GM12878 (cell line): ENCODE data around the gene PAIP2. TPM values are rescaled to one million over a fixed set of nuclear protein-coding genes. Genes with fewer than 3 reads are reported as not detected.
A peak's percentile ranks its signal among the peaks of the same experiment; 100 is the strongest.

ENCODE experiments used
- CHD2 ChIP-seq: IDR thresholded peaks from 2 replicates; pipeline ENCODE4 v1.6.1; 2011; ENCODE audit warnings: low read depth, low read length, improper control_type of control experiment, borderline replicate concordance
- CREM ChIP-seq: IDR thresholded peaks from 2 replicates; pipeline ENCODE4 v1.6.1; 2014; ENCODE audit warnings: antibody characterized with exemption, low read depth
- ESRRA ChIP-seq: IDR thresholded peaks from 2 replicates; pipeline ENCODE4 v1.6.1; 2012; ENCODE audit warnings: mild to moderate bottlenecking, low read length, improper control_type of control experiment
- HCFC1 ChIP-seq: fragments of 150-350 bp; IDR thresholded peaks from 2 replicates; pipeline ENCODE4 v1.6.1; 2014; ENCODE audit warnings: low read length
- IKZF1 ChIP-seq: fragments of 450-650 bp; conservative IDR thresholded peaks from 2 replicates; pipeline ENCODE4 v1.6.1; 2017; ENCODE audit warnings: antibody characterized with exemption, mild to moderate bottlenecking
- JUNB ChIP-seq: IDR thresholded peaks from 2 replicates; pipeline ENCODE4 v1.6.1; 2016; ENCODE audit warnings: antibody characterized with exemption, mild to moderate bottlenecking
- NFYA ChIP-seq: IDR thresholded peaks from 2 replicates; pipeline ENCODE4 v1.6.1; 2011; ENCODE audit warnings: low read depth, mild to moderate bottlenecking, low read length, improper control_type of control experiment, borderline replicate concordance
- SMAD5 ChIP-seq: IDR thresholded peaks from 2 replicates; pipeline ENCODE4 v1.6.1; 2016; ENCODE audit warnings: antibody characterized with exemption, low read depth
- SUZ12 ChIP-seq: fragments of 200-600 bp; sonication (generic); IDR thresholded peaks from one replicate; pipeline ENCODE4 v1.6.1; 2018; ENCODE audit warnings: antibody characterized with exemption, mild to moderate bottlenecking; ENCODE audit not compliant: unreplicated experiment
- TCF12 ChIP-seq: IDR thresholded peaks from 2 replicates; pipeline ENCODE4 v1.6.1; 2011; ENCODE audit warnings: low read depth, mild to moderate bottlenecking, low read length
- TCF3 ChIP-seq: IDR thresholded peaks from 2 replicates; pipeline ENCODE4 v1.6.1; 2012; ENCODE audit warnings: low read depth, mild to moderate bottlenecking, low read length, borderline replicate concordance; ENCODE audit not compliant: insufficient read depth
- polyA plus RNA-seq, 11 experiments: library from polyadenylated mRNA; depleted of rRNA in 4 of 11; unstranded in 6 of 11; stranded (reverse) in 5 of 11; fragments of >200 nt; fragmentation: Nextera tagmentation in 4 of 11; fragmentation: Illumina TruSeq in 1 of 11; extraction: Ambion mirVana in 4 of 11; extraction: Trizol in 1 of 11; gene quantifications; 1 replicate in 1 of 11; 2 replicates in 10 of 11; pipeline versions ENCODE4 v1.2.1 to v1.2.3, GENCODE V29; 2011 to 2016; ENCODE audit warnings: inconsistent platforms in 2 of 11, missing spikeins in 2 of 11, low read depth in 1 of 11
- total RNA-seq, 4 experiments: library from RNA; depleted of rRNA in 3 of 4; stranded (reverse); fragments of >200 nt in 3 of 4; fragmentation: Illumina TruSeq in 1 of 4; extraction: Trizol in 1 of 4; gene quantifications; 2 replicates each; pipeline versions ENCODE4 v1.2.1 to v1.2.3, GENCODE V29; 2013 to 2021
- TF ChIP-seq, protein P1 (sequence below): IDR thresholded peaks from 2 replicates; pipeline ENCODE4 v1.6.1; 2011; ENCODE audit warnings: borderline replicate concordance, low read depth, mild to moderate bottlenecking, moderate library complexity, low read length; ENCODE audit not compliant: insufficient read depth, poor library complexity, severe bottlenecking
- TF ChIP-seq, protein P2 (sequence below): IDR thresholded peaks from 2 replicates; pipeline ENCODE4 v1.6.1; 2011; ENCODE audit warnings: low read depth, mild to moderate bottlenecking, low read length, moderate library complexity, borderline replicate concordance; ENCODE audit errors: extremely low read depth
- TF ChIP-seq, protein P3 (sequence below): fragments of 450-650 bp; IDR thresholded peaks from 2 replicates; pipeline ENCODE4 v1.6.1; 2018; ENCODE audit warnings: mild to moderate bottlenecking, low read depth, moderate library complexity; ENCODE audit not compliant: partially characterized antibody
- TF ChIP-seq, protein P4 (sequence below): fragments of 450-650 bp; IDR thresholded peaks from 2 replicates; pipeline ENCODE4 v1.6.1; 2017; ENCODE audit warnings: low read depth, mild to moderate bottlenecking, moderate library complexity
- TF ChIP-seq, protein P5 (sequence below): fragments of 450-650 bp; IDR thresholded peaks from 2 replicates; pipeline ENCODE4 v1.6.1; 2016; ENCODE audit warnings: mild to moderate bottlenecking
- TF ChIP-seq, protein P6 (sequence below): IDR thresholded peaks from 2 replicates; pipeline ENCODE4 v1.6.1; 2012; ENCODE audit warnings: mild to moderate bottlenecking, low read depth, low read length

The PAIP2 gene
- total and polyA plus RNA-seq, 10 of the 15 experiments (the other 5 are each of a cell fraction or from before 2014, with no cell fraction given), result 49.9 to 154 (median 102) TPM

DNA sequence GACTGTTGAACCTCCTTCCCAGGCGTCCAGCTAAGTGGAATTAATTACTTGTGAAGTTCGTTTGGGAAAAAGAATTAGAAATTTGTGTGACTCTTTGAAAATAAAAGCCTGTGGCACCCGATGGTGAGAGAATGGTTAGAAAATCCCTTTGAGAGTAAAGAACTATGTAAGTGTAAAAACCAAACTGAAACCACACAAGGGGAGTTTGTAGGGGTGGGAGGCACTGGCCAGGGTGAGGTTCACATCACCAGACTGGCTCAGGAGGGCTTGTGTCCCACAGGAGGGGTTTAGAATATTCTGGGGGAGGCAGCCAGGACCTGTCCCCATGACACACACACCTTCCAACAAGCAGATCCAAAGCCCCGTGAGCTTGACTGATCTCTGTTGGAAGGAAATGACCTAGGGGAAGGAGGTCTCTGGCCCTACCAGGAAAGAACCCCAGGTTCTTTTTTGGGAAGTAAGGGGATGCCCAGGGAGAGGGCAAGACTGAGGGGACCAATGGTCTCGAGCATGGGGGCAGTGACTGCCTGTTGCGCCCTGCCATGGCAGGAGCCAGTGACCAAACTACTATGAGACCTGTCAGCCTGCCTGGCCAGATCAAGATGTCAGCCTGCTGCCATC is 58.0 kb downstream of the PAIP2 start (continued):
- peak; percentile 73; the same call in 1 of the 2 replicates for TF ChIP-seq TCF12
- TF ChIP-seq, protein P1, sequence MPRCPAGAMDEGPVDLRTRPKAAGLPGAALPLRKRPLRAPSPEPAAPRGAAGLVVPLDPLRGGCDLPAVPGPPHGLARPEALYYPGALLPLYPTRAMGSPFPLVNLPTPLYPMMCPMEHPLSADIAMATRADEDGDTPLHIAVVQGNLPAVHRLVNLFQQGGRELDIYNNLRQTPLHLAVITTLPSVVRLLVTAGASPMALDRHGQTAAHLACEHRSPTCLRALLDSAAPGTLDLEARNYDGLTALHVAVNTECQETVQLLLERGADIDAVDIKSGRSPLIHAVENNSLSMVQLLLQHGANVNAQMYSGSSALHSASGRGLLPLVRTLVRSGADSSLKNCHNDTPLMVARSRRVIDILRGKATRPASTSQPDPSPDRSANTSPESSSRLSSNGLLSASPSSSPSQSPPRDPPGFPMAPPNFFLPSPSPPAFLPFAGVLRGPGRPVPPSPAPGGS, result peak; percentile 61
- no peak for TF ChIP-seq CHD2
- TF ChIP-seq NFYA, result no peak
- no peak for TF ChIP-seq TCF3
- TF ChIP-seq CREM, result peak; percentile 43; the same call in 1 of the 2 replicates
- TF ChIP-seq, protein P2, sequence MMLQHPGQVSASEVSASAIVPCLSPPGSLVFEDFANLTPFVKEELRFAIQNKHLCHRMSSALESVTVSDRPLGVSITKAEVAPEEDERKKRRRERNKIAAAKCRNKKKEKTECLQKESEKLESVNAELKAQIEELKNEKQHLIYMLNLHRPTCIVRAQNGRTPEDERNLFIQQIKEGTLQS, result no peak
- TF ChIP-seq SMAD5, result no peak
- TF ChIP-seq, protein P3, sequence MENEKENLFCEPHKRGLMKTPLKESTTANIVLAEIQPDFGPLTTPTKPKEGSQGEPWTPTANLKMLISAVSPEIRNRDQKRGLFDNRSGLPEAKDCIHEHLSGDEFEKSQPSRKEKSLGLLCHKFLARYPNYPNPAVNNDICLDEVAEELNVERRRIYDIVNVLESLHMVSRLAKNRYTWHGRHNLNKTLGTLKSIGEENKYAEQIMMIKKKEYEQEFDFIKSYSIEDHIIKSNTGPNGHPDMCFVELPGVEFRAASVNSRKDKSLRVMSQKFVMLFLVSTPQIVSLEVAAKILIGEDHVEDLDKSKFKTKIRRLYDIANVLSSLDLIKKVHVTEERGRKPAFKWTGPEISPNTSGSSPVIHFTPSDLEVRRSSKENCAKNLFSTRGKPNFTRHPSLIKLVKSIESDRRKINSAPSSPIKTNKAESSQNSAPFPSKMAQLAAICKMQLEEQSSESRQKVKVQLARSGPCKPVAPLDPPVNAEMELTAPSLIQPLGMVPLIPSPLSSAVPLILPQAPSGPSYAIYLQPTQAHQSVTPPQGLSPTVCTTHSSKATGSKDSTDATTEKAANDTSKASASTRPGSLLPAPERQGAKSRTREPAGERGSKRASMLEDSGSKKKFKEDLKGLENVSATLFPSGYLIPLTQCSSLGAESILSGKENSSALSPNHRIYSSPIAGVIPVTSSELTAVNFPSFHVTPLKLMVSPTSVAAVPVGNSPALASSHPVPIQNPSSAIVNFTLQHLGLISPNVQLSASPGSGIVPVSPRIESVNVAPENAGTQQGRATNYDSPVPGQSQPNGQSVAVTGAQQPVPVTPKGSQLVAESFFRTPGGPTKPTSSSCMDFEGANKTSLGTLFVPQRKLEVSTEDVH, result no peak
- TF ChIP-seq, protein P4, sequence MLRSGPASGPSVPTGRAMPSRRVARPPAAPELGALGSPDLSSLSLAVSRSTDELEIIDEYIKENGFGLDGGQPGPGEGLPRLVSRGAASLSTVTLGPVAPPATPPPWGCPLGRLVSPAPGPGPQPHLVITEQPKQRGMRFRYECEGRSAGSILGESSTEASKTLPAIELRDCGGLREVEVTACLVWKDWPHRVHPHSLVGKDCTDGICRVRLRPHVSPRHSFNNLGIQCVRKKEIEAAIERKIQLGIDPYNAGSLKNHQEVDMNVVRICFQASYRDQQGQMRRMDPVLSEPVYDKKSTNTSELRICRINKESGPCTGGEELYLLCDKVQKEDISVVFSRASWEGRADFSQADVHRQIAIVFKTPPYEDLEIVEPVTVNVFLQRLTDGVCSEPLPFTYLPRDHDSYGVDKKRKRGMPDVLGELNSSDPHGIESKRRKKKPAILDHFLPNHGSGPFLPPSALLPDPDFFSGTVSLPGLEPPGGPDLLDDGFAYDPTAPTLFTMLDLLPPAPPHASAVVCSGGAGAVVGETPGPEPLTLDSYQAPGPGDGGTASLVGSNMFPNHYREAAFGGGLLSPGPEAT, result peak; percentile 92
- TF ChIP-seq JUNB, result peak; percentile 70
- no peak for TF ChIP-seq SUZ12
- TF ChIP-seq, protein P5, sequence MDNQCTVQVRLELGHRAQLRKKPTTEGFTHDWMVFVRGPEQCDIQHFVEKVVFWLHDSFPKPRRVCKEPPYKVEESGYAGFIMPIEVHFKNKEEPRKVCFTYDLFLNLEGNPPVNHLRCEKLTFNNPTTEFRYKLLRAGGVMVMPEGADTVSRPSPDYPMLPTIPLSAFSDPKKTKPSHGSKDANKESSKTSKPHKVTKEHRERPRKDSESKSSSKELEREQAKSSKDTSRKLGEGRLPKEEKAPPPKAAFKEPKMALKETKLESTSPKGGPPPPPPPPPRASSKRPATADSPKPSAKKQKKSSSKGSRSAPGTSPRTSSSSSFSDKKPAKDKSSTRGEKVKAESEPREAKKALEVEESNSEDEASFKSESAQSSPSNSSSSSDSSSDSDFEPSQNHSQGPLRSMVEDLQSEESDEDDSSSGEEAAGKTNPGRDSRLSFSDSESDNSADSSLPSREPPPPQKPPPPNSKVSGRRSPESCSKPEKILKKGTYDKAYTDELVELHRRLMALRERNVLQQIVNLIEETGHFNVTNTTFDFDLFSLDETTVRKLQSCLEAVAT, result 0 out of 2 replicates have a peak, but pooled peaks have one; percentile 44
- no peak for TF ChIP-seq ESRRA
- TF ChIP-seq IKZF1, result peak; percentile 88
- TF ChIP-seq, protein P6, sequence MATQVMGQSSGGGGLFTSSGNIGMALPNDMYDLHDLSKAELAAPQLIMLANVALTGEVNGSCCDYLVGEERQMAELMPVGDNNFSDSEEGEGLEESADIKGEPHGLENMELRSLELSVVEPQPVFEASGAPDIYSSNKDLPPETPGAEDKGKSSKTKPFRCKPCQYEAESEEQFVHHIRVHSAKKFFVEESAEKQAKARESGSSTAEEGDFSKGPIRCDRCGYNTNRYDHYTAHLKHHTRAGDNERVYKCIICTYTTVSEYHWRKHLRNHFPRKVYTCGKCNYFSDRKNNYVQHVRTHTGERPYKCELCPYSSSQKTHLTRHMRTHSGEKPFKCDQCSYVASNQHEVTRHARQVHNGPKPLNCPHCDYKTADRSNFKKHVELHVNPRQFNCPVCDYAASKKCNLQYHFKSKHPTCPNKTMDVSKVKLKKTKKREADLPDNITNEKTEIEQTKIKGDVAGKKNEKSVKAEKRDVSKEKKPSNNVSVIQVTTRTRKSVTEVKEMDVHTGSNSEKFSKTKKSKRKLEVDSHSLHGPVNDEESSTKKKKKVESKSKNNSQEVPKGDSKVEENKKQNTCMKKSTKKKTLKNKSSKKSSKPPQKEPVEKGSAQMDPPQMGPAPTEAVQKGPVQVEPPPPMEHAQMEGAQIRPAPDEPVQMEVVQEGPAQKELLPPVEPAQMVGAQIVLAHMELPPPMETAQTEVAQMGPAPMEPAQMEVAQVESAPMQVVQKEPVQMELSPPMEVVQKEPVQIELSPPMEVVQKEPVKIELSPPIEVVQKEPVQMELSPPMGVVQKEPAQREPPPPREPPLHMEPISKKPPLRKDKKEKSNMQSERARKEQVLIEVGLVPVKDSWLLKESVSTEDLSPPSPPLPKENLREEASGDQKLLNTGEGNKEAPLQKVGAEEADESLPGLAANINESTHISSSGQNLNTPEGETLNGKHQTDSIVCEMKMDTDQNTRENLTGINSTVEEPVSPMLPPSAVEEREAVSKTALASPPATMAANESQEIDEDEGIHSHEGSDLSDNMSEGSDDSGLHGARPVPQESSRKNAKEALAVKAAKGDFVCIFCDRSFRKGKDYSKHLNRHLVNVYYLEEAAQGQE, result no peak
- 0 out of 2 replicates have a peak, but pooled peaks have one; percentile 5 for TF ChIP-seq HCFC1
